RWPE1 (cell line): ENCODE data around the gene PHLPP1.

Source experiments
- CTCF ChIA-PET: fragments of 350-600 bp; sonication (Branson Sonifier 250); formaldehyde crosslinking; extraction: SDS; loops from one replicate; lab custom pipeline; 2021; lab: Yijun Ruan, JAX
- POLR2A ChIA-PET: fragments of 400-600 bp; formaldehyde crosslinking; extraction: SDS; loops from one replicate; lab custom pipeline; 2020; ENCODE audit warnings: antibody characterized with exemption; ENCODE audit not compliant: low non-redundant PET; lab: Yijun Ruan, JAX
- DNase-seq: peaks from one replicate; pipeline ENCODE4 v3.0.0; 2012; ENCODE audit warnings: low spot score
- H3K27ac ChIP-seq: fragments of 450-650 bp; 2 replicates; pipeline ENCODE4 v1.5.1; 2017
- CTCF ChIP-seq: fragments of 450-650 bp; conservative IDR thresholded peaks from 2 replicates; pipeline ENCODE4 v1.5.1; 2017; ENCODE audit warnings: low read depth, mild to moderate bottlenecking

Gene PHLPP1

GRCh38 chr18:62999921-63000320, 284.6 kb downstream of the PHLPP1 start:
- TF ChIP-seq CTCF: no peak

GRCh38 chr18:63000839-63001238, 285.5 kb downstream of the PHLPP1 start:
- CTCF ChIA-PET: no interaction called here
- TF ChIP-seq CTCF: no peak

More at GRCh38 chr18:62999921-63000320, 284.6 kb downstream of the PHLPP1 start:
- no peak for DNase-seq
- CTCF ChIA-PET: no interaction called here
- H3K27ac ChIP-seq: no peak overlapping the region
- POLR2A ChIA-PET: no interaction called here

GRCh38 chr18:63001861-63002260, 286.5 kb downstream of the PHLPP1 start:
- TF ChIP-seq CTCF: no peak
- ChIA-PET POLR2A (no interaction called here), CTCF (interaction anchor here (0.7 kb wide), 1 partner anchor 14 kb away, joined by 3 read pairs; no protein-coding TSS in a partner anchor)
- no peak for DNase-seq
- no peak overlapping the region for H3K27ac ChIP-seq

More at GRCh38 chr18:63000839-63001238, 285.5 kb downstream of the PHLPP1 start:
- POLR2A ChIA-PET: no interaction called here
- H3K27ac ChIP-seq: no peak overlapping the region
- no peak for DNase-seq

DNA sequence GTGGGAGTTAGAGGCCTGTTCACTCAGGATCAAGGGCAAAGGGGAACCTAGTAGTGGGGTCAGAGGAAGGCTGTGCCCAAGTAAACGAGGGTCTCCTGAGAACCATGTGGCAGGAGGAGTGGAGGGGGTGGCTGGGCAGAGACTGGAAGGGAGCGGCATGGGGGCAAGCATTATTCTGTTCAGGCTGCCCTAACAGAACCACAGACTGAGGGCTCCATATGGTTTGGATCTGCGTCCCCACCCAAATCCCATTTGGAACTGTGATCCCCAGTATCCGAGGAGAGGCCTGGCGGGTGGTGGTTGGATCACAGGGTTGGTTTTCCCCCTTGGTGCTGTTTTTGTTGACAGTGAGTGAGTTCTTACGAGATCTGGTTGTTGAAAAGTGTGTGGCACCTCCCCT, 287.0 kb downstream of the PHLPP1 start:
- TF ChIP-seq CTCF: no peak
- ChIA-PET POLR2A (no interaction called here), CTCF (interaction anchor here (0.7 kb wide), 1 partner anchor 13 kb away, joined by 3 read pairs; no protein-coding TSS in a partner anchor)
- DNase-seq: no peak
- H3K27ac ChIP-seq: no peak overlapping the region

GRCh38 chr18:63002803-63003445, 287.6 kb downstream of the PHLPP1 start:
- ChIA-PET CTCF (no interaction called here), POLR2A (no interaction called here)
- no peak for TF ChIP-seq CTCF
- DNase-seq: no peak
- no peak overlapping the region for H3K27ac ChIP-seq

DNA sequence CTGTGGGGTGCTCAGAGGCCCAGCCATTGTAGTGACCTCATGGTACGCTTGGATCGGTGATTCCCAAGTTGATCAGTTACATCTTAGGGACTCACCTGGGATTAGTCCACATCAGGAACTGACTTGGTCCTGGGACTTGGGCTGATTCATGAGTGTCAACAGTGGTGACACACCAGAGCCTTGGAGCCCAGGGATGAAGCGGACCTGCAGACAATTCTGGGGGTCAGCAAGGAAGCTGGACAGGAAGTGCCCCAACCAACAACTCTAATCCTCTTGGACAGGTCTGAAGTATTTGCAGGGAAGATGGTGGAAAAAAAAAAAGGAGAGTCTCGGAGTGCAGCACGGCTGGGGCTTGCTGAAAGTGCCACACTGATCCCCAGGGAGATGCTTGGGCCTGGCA, 288.6 kb downstream of the PHLPP1 start:
- POLR2A ChIA-PET: no interaction called here
- CTCF ChIA-PET: no interaction called here
- TF ChIP-seq CTCF: no peak
- no peak for DNase-seq
- H3K27ac ChIP-seq: no peak overlapping the region
